ENCODE data around the gene FGD2.

DNA sequence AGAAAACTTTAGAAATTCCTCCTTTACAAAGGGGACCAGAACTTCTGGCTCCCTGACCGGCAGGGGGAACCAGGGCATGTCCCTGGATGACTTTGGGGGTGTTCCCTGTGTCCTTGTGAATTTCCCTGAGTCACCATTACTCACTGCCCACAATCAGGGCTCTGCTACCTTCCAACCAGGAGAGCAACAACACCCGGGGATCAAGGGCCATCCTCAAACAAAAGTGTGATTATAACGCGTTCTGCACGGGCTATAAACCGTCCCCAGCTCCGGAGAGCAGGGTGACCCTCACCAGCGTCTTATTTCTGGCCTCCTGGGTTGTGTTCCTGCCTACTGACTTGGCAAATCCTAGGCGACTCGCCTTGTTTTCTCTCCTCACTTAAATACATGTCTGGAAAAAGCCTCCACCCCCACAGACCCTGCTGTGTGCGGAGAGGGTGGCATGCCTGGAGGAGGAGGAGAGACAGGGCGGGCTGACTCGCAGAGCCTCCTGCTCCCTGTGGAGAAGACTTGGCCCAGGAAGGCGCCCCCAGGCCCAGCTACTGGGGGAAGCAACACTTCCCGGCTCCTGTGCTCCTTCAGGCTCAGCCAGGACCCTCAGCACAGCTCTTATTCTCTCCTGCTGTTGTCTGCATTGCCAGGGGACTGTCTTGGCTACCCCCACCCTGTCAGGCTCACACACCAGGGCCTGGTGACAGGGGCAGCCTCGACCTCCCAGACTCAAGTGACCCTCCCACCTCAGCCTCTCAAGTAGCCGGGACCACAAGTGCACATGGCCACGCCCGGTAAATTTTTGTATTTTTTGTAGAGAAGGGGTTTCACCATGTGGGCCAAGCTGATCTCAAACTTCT lies 54.1 kb downstream of the FGD2 start:
- TF ChIP-seq USF2 (IDR thresholded peaks at IDR 0.05; ENCODE audit: low read depth, low read length) (no peak), POLR2A (IDR thresholded peaks at IDR 0.05; ENCODE audit: low read depth, low read length) (peak; percentile 63; the same call in 1 of the 2 replicates), CTCF (conservative IDR thresholded peaks at IDR 0.05; ENCODE audit: low read depth, low read length) (peak; percentile 86), SMC3 (IDR thresholded peaks at IDR 0.05; ENCODE audit: low read depth, low read length) (peak; percentile 87)
